ENCODE results near the gene PDCD7.

- no peak for TF ChIP-seq POLR2AphosphoS5 (IDR thresholded peaks at IDR 0.05; ENCODE audit: low read depth, low read length)
- no peak for TF ChIP-seq TCF7L2 (IDR thresholded peaks at IDR 0.05; ENCODE audit: low read depth, low read length)
- TF ChIP-seq CTCF (IDR thresholded peaks at IDR 0.05): no peak
- TF ChIP-seq SIN3A (IDR thresholded peaks at IDR 0.05; ENCODE audit: borderline replicate concordance, insufficient read depth, low read depth, low read length): no peak
- TF ChIP-seq REST (IDR thresholded peaks at IDR 0.05; ENCODE audit: insufficient read depth in 1 of 2, low read depth in 2 of 2, low read length in 1 of 2): no peak
Observed at GRCh38 chr15:65177901-65178300, 44.3 kb upstream of the PDCD7 start.

Data from Panc1 (cell line).